Measurements from ENCODE around the gene CASQ1.

DNA sequence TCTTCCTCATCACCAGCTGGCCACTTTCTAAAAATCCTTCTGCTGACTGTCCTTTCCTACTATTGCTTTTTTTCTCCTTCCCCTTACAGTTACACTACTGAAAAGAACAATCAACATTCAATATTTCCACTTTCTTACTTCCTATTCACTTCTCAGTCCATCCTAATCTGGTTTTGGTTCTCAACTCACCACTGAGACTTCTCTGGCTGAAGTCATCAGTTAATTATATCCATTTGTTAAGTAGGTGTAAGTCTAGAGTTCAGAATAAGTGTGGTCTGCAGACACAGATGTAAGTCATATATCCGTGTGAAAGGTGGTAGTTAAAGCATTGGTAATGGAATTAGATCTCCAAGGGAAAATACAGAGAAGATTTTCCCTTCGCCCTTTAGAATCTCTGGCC is 36.2 kb downstream of the CASQ1 start:
- TF ChIP-seq, protein P1, sequence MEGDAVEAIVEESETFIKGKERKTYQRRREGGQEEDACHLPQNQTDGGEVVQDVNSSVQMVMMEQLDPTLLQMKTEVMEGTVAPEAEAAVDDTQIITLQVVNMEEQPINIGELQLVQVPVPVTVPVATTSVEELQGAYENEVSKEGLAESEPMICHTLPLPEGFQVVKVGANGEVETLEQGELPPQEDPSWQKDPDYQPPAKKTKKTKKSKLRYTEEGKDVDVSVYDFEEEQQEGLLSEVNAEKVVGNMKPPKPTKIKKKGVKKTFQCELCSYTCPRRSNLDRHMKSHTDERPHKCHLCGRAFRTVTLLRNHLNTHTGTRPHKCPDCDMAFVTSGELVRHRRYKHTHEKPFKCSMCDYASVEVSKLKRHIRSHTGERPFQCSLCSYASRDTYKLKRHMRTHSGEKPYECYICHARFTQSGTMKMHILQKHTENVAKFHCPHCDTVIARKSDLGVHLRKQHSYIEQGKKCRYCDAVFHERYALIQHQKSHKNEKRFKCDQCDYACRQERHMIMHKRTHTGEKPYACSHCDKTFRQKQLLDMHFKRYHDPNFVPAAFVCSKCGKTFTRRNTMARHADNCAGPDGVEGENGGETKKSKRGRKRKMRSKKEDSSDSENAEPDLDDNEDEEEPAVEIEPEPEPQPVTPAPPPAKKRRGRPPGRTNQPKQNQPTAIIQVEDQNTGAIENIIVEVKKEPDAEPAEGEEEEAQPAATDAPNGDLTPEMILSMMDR (conservative IDR thresholded peaks at IDR 0.05 in 1 of 2, IDR thresholded peaks at IDR 0.05 in 1 of 2; ENCODE audit: extremely low read depth in 1 of 2, insufficient read depth in 1 of 2, low read depth in 1 of 2, low read length in 2 of 2): no peak
- no peak for TF ChIP-seq EZH2 (IDR thresholded peaks at IDR 0.05; ENCODE audit: borderline replicate concordance, low read length)
